SK-N-SH (cell line): ENCODE data around the gene STRA8.

ENCODE experiments used
- CHD2 ChIP-seq: fragments of 150-350 bp; IDR thresholded peaks from 2 replicates; pipeline ENCODE4 v1.6.1; 2018; ENCODE audit warnings: low read length; ENCODE audit not compliant: partially characterized antibody
- EZH2phosphoT487 ChIP-seq: fragments of 200-600 bp; sonication (generic); IDR thresholded peaks from 2 replicates; pipeline ENCODE4 v1.6.1; 2017; ENCODE audit warnings: low read depth, mixed run types, mild to moderate bottlenecking, antibody characterized with exemption, moderate library complexity, borderline replicate concordance
- FOXM1 ChIP-seq: IDR thresholded peaks from 2 replicates; pipeline ENCODE4 v1.4.0; 2012; ENCODE audit warnings: low read depth, mild to moderate bottlenecking
- GABPA ChIP-seq: IDR thresholded peaks from 2 replicates; pipeline ENCODE4 v1.4.0; 2012; ENCODE audit warnings: low read depth, mild to moderate bottlenecking
- JUND ChIP-seq: IDR thresholded peaks from 2 replicates; pipeline ENCODE4 v1.4.0; 2012
- POLR2AphosphoS5 ChIP-seq: IDR thresholded peaks from 2 replicates; pipeline ENCODE4 v1.6.1; 2012; ENCODE audit warnings: low read depth, low read length
- SMC3 ChIP-seq: IDR thresholded peaks from 2 replicates; pipeline ENCODE4 v1.6.1; 2012; ENCODE audit warnings: low read depth, low read length, improper control_type of control experiment
- TCF12 ChIP-seq: IDR thresholded peaks from 2 replicates; pipeline ENCODE4 v1.4.0; 2012
- TF ChIP-seq, protein P1 (sequence below): fragments of 150-350 bp; IDR thresholded peaks from 2 replicates; pipeline ENCODE4 v1.6.1; 2016; ENCODE audit warnings: mild to moderate bottlenecking, low read depth, low read length
- TF ChIP-seq, protein P2 (sequence below): fragments of 200-600 bp; sonication (generic); IDR thresholded peaks from 2 replicates; pipeline ENCODE4 v1.6.1; 2017; ENCODE audit warnings: antibody characterized with exemption, mild to moderate bottlenecking, moderate library complexity
- TF ChIP-seq, protein P3 (sequence below): IDR thresholded peaks from 2 replicates; pipeline ENCODE4 v1.4.0; 2012; ENCODE audit warnings: low read depth
- TF ChIP-seq, protein P4 (sequence below): IDR thresholded peaks from 2 replicates; pipeline ENCODE4 v1.6.1; 2012; ENCODE audit warnings: mild to moderate bottlenecking, low read depth, low read length, moderate library complexity

DNA sequence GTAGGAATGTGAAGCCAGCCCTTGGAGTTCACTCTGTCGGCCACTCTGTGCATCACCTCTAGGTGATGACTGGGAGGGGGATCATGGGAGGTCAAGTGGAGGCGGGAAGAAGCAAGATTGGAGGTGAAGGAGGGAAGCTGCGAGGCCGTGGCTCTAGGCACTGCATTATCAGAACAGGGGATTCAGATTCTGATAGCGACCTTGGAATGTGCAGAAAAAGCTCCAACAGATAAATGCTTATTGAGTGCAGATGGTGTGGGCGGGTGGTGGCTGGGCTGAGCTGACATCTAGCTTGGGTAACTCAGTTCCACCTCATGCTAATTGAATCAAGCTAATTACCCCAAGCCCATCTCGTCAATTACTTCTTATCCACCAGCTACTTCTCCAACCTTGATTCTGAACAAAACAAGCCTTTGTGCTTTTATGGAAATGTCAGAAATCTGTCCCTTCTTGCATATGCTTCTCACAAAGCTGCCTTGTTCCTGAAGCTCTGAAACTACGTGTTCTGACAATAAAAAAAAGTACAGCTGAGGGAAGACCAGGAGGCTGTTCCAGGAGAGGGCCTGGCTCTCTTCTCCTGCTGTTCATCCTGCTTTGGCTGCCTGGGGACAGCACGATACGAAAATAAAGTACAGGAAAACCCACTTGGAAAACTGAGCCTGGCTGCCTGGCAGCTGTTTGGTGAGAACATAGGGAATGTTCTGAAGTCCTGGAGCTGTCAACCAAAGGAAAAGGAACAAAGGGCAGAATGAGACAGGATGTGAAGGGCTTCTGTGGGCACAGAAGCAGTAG is 27.5 kb downstream of the STRA8 start:
- TF ChIP-seq EZH2phosphoT487, result no peak
- TF ChIP-seq, protein P1, sequence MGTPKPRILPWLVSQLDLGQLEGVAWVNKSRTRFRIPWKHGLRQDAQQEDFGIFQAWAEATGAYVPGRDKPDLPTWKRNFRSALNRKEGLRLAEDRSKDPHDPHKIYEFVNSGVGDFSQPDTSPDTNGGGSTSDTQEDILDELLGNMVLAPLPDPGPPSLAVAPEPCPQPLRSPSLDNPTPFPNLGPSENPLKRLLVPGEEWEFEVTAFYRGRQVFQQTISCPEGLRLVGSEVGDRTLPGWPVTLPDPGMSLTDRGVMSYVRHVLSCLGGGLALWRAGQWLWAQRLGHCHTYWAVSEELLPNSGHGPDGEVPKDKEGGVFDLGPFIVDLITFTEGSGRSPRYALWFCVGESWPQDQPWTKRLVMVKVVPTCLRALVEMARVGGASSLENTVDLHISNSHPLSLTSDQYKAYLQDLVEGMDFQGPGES, result no peak
- no peak for TF ChIP-seq POLR2AphosphoS5
- TF ChIP-seq, protein P2, sequence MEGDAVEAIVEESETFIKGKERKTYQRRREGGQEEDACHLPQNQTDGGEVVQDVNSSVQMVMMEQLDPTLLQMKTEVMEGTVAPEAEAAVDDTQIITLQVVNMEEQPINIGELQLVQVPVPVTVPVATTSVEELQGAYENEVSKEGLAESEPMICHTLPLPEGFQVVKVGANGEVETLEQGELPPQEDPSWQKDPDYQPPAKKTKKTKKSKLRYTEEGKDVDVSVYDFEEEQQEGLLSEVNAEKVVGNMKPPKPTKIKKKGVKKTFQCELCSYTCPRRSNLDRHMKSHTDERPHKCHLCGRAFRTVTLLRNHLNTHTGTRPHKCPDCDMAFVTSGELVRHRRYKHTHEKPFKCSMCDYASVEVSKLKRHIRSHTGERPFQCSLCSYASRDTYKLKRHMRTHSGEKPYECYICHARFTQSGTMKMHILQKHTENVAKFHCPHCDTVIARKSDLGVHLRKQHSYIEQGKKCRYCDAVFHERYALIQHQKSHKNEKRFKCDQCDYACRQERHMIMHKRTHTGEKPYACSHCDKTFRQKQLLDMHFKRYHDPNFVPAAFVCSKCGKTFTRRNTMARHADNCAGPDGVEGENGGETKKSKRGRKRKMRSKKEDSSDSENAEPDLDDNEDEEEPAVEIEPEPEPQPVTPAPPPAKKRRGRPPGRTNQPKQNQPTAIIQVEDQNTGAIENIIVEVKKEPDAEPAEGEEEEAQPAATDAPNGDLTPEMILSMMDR, result no peak
- TF ChIP-seq JUND, result no peak
- no peak for TF ChIP-seq CHD2
- TF ChIP-seq TCF12, result no peak
- TF ChIP-seq, protein P3, sequence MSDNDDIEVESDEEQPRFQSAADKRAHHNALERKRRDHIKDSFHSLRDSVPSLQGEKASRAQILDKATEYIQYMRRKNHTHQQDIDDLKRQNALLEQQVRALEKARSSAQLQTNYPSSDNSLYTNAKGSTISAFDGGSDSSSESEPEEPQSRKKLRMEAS, result no peak
- TF ChIP-seq, protein P4, sequence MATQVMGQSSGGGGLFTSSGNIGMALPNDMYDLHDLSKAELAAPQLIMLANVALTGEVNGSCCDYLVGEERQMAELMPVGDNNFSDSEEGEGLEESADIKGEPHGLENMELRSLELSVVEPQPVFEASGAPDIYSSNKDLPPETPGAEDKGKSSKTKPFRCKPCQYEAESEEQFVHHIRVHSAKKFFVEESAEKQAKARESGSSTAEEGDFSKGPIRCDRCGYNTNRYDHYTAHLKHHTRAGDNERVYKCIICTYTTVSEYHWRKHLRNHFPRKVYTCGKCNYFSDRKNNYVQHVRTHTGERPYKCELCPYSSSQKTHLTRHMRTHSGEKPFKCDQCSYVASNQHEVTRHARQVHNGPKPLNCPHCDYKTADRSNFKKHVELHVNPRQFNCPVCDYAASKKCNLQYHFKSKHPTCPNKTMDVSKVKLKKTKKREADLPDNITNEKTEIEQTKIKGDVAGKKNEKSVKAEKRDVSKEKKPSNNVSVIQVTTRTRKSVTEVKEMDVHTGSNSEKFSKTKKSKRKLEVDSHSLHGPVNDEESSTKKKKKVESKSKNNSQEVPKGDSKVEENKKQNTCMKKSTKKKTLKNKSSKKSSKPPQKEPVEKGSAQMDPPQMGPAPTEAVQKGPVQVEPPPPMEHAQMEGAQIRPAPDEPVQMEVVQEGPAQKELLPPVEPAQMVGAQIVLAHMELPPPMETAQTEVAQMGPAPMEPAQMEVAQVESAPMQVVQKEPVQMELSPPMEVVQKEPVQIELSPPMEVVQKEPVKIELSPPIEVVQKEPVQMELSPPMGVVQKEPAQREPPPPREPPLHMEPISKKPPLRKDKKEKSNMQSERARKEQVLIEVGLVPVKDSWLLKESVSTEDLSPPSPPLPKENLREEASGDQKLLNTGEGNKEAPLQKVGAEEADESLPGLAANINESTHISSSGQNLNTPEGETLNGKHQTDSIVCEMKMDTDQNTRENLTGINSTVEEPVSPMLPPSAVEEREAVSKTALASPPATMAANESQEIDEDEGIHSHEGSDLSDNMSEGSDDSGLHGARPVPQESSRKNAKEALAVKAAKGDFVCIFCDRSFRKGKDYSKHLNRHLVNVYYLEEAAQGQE, result no peak
- no peak for TF ChIP-seq SMC3
- no peak for TF ChIP-seq FOXM1
- TF ChIP-seq GABPA, result no peak
